ENCODE measurements around the gene UNC5B.
A peak's percentile ranks its signal among the peaks of the same experiment; 100 is the strongest.

The UNC5B gene

DNA sequence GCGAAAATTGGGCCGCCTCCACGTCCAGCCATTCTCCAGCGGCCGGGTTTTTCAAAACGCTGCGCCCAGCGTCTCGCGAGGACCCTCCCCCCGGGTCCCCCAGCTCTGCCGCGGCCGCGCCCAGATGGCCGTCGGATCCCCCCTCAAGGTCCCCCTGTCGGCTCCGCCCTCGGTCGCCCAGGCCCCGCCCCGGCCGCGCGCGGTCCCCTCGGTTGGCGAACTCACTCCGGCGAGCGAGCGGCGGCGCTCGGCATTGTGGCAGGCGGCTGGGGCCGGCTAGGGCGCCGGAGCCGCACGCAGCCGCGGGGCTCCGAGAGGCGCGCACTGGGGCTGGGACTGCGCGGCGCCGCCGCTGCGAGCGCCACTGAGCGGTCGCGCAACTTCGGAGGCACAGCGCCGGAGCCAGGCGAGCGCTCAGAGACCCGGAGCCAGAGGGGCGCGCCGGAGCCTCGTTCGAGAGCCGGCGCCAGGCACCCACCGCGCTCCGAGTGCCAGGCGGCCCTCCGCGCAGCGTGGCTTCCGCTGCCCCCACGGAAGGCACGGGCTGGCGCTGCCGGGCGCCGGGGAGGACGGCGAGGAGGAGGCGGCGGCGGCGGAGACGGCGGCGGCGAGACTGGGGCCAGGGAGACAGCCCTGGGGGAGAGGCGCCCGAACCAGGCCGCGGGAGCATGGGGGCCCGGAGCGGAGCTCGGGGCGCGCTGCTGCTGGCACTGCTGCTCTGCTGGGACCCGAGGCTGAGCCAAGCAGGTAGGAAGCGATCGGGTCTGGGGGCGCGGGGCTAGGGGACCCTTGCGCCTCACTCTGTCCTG, at the start of gene UNC5B:
Gene UNC5B (plus strand): TSS at position 253 of the 809 bp plus-strand sequence. CDS start 416 bp downstream, at position 669.
- Histone ChIP-seq H3K4me2 (ENCODE audit: low read depth, low read length) (peak within 1 kb of the TSS; percentile 91), H2AFZ (ENCODE audit: low read length) (peak within 1 kb of the TSS; percentile 35; the same call in 1 of the 2 replicates), H3K9ac (ENCODE audit: low read length) (no peak within 1 kb of the TSS), H3K4me3 (ENCODE audit: low read length) (peak within 1 kb of the TSS; percentile 54), H3K9me3 (replicated peaks; ENCODE audit: insufficient read depth, low read length) (no peaks in the 10 kb centered on the region), H3K79me2 (ENCODE audit: low read length) (no peaks in the 10 kb centered on the region), H3K9me2 (replicated peaks; ENCODE audit: insufficient read depth, low read length) (no peaks in the 10 kb centered on the region), H3K27ac (ENCODE audit: low read length) (no peak within 1 kb of the TSS), H3K27me3 (replicated peaks; ENCODE audit: insufficient read depth, low read length) (peaks cover 68% of the 10 kb centered on the region), H3K36me3 (replicated peaks; ENCODE audit: insufficient read depth, low read length) (no peaks in the 10 kb centered on the region), H4K20me1 (ENCODE audit: insufficient read depth, low read length) (no peaks in the 10 kb centered on the region), H3K4me1 (ENCODE audit: low read length) (peaks cover 3% of the 10 kb centered on the region; the same call in 1 of the 2 replicates), H3F3A (ENCODE audit: insufficient read depth, low read length) (no peaks in the 10 kb centered on the region)
- DNase-seq = peak; percentile 76
- TF ChIP-seq EZH2 (optimal IDR thresholded peaks at IDR 0.05; ENCODE audit: low read depth, low read length) (no peak), EZH2phosphoT487 (IDR thresholded peaks at IDR 0.05; ENCODE audit: low read length) (no peak)
- TF ChIP-seq, protein P1, sequence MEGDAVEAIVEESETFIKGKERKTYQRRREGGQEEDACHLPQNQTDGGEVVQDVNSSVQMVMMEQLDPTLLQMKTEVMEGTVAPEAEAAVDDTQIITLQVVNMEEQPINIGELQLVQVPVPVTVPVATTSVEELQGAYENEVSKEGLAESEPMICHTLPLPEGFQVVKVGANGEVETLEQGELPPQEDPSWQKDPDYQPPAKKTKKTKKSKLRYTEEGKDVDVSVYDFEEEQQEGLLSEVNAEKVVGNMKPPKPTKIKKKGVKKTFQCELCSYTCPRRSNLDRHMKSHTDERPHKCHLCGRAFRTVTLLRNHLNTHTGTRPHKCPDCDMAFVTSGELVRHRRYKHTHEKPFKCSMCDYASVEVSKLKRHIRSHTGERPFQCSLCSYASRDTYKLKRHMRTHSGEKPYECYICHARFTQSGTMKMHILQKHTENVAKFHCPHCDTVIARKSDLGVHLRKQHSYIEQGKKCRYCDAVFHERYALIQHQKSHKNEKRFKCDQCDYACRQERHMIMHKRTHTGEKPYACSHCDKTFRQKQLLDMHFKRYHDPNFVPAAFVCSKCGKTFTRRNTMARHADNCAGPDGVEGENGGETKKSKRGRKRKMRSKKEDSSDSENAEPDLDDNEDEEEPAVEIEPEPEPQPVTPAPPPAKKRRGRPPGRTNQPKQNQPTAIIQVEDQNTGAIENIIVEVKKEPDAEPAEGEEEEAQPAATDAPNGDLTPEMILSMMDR (IDR thresholded peaks at IDR 0.05; ENCODE audit: low read length) = no peak; the same call in 1 of the 2 replicates

DNA sequence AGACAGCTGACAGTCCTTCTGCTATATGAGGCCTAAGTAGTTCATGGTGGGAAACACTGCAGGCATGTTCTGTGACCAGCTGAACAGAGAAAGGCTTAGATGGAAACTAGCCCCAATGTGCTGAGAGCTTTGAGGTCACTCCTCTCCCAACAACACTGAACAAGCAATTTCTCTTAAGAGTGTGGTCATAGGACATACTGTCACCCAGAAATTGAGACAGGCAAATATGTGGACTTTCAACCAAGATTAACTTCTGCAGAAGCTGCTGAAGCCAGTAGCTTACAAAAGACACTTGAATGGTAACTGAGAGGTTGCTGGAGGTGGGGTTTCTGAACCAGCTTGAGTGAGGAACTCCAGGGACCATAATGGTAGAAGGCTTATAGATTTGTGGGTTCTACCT, 38.9 kb upstream of the UNC5B start:
- Histone ChIP-seq H3K27me3 (replicated peaks; ENCODE audit: insufficient read depth, low read length) (no peaks in the 10 kb centered on the region), H3K36me3 (replicated peaks; ENCODE audit: insufficient read depth, low read length) (no peaks in the 10 kb centered on the region)
- no peak for DNase-seq

DNA sequence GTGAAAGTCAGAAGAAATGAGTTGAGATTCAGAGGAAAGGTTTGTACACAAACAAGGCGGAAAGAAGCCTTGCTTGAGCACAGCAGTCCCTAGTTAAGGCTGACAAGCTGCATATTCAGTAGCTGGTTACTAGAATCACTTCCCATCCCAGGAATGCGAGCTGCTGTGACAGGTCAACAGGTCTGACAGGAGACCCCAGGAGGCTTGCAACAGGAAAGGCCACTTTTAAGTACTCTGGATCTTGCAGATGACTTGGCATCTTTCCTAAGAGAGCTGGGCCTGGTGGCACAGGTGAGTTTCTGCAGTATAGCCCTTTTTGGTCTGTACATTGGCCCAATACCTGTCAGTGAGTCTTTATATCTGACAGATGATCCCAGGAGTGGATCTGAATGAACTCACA, 35.7 kb upstream of the UNC5B start:
- H3K27me3 ChIP-seq (replicated peaks; ENCODE audit: insufficient read depth, low read length) = no peaks in the 10 kb centered on the region

More for the DNA sequence above, 38.9 kb upstream of the UNC5B start:
- Histone ChIP-seq H3K79me2 (ENCODE audit: low read length) (no peaks in the 10 kb centered on the region), H3K9me3 (replicated peaks; ENCODE audit: insufficient read depth, low read length) (no peaks in the 10 kb centered on the region), H3K4me2 (ENCODE audit: low read depth, low read length) (no peak overlapping the region), H3K4me1 (ENCODE audit: low read length) (no peaks in the 10 kb centered on the region), H4K20me1 (ENCODE audit: insufficient read depth, low read length) (no peaks in the 10 kb centered on the region), H2AFZ (ENCODE audit: low read length) (no peak overlapping the region), H3K9ac (ENCODE audit: low read length) (no peak overlapping the region), H3K4me3 (ENCODE audit: low read length) (no peak overlapping the region), H3K27ac (ENCODE audit: low read length) (no peak overlapping the region), H3F3A (ENCODE audit: insufficient read depth, low read length) (no peaks in the 10 kb centered on the region), H3K9me2 (replicated peaks; ENCODE audit: insufficient read depth, low read length) (no peaks in the 10 kb centered on the region)
- TF ChIP-seq EZH2 (optimal IDR thresholded peaks at IDR 0.05; ENCODE audit: low read depth, low read length) (no peak), EZH2phosphoT487 (IDR thresholded peaks at IDR 0.05; ENCODE audit: low read length) (no peak)
- TF ChIP-seq, protein P1 (IDR thresholded peaks at IDR 0.05; ENCODE audit: low read length) = no peak

More for the DNA sequence above, 35.7 kb upstream of the UNC5B start:
- Histone ChIP-seq H3K27ac (ENCODE audit: low read length) (no peak overlapping the region), H3K4me1 (ENCODE audit: low read length) (no peaks in the 10 kb centered on the region), H3K36me3 (replicated peaks; ENCODE audit: insufficient read depth, low read length) (no peaks in the 10 kb centered on the region), H3K9me3 (replicated peaks; ENCODE audit: insufficient read depth, low read length) (no peaks in the 10 kb centered on the region), H2AFZ (ENCODE audit: low read length) (no peak overlapping the region), H3K9me2 (replicated peaks; ENCODE audit: insufficient read depth, low read length) (no peaks in the 10 kb centered on the region), H4K20me1 (ENCODE audit: insufficient read depth, low read length) (no peaks in the 10 kb centered on the region), H3K4me2 (ENCODE audit: low read depth, low read length) (no peak overlapping the region), H3F3A (ENCODE audit: insufficient read depth, low read length) (no peaks in the 10 kb centered on the region), H3K9ac (ENCODE audit: low read length) (no peak overlapping the region), H3K79me2 (ENCODE audit: low read length) (no peaks in the 10 kb centered on the region), H3K4me3 (ENCODE audit: low read length) (no peak overlapping the region)
- TF ChIP-seq EZH2phosphoT487 (IDR thresholded peaks at IDR 0.05; ENCODE audit: low read length) (no peak), EZH2 (optimal IDR thresholded peaks at IDR 0.05; ENCODE audit: low read depth, low read length) (no peak)
- no peak for DNase-seq
